MM.1S (cell line): ENCODE results near the gene TCN1.

Experiments
- EZH2 ChIP-seq: fragments of 300-600 bp; sonication (generic); optimal IDR thresholded peaks from 2 replicates; pipeline ENCODE3; 2017; ENCODE audit warnings: low read depth, mild to moderate bottlenecking, antibody characterized with exemption, low read length, mixed read lengths
- EZH2phosphoT487 ChIP-seq: fragments of 300-600 bp; sonication (generic); IDR thresholded peaks from 2 replicates; pipeline ENCODE4 v1.6.1; 2018; ENCODE audit warnings: antibody characterized with exemption, low read length
- TF ChIP-seq, protein P1 (sequence below): fragments of 300-600 bp; sonication (generic); IDR thresholded peaks from 2 replicates; pipeline ENCODE4 v1.5.1; 2016; ENCODE audit warnings: antibody characterized with exemption, low read length, mixed read lengths

GRCh38 chr11:59862252-59862651, 4.0 kb downstream of the TCN1 start:
- TF ChIP-seq EZH2 (no peak), EZH2phosphoT487 (no peak)
- TF ChIP-seq, protein P1, sequence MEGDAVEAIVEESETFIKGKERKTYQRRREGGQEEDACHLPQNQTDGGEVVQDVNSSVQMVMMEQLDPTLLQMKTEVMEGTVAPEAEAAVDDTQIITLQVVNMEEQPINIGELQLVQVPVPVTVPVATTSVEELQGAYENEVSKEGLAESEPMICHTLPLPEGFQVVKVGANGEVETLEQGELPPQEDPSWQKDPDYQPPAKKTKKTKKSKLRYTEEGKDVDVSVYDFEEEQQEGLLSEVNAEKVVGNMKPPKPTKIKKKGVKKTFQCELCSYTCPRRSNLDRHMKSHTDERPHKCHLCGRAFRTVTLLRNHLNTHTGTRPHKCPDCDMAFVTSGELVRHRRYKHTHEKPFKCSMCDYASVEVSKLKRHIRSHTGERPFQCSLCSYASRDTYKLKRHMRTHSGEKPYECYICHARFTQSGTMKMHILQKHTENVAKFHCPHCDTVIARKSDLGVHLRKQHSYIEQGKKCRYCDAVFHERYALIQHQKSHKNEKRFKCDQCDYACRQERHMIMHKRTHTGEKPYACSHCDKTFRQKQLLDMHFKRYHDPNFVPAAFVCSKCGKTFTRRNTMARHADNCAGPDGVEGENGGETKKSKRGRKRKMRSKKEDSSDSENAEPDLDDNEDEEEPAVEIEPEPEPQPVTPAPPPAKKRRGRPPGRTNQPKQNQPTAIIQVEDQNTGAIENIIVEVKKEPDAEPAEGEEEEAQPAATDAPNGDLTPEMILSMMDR: no peak
